Transverse colon (tissue), 4 donors: Measurements from ENCODE around the gene ANKRD2.

Source experiments
- CTCF ChIP-seq, 5 experiments: fragments of 200-600 bp in 3 of 5; fragments of 450-650 bp in 2 of 5; sonication (generic) in 3 of 5; IDR thresholded peaks; 1 replicate in 2 of 5; 2 replicates in 3 of 5; pipeline ENCODE4 v1.5.1; 2016 to 2017; ENCODE audit warnings: antibody characterized with exemption in 5 of 5, inconsistent platforms in 3 of 5, mild to moderate bottlenecking in 2 of 5, moderate library complexity in 1 of 5
- POLR2A ChIP-seq: fragments of 450-650 bp; IDR thresholded peaks from one replicate; pipeline ENCODE4 v1.6.1; 2016; ENCODE audit warnings: antibody characterized with exemption, mild to moderate bottlenecking, moderate library complexity
- POLR2AphosphoS5 ChIP-seq, 3 donors: sonication (generic); formaldehyde crosslinking; IDR thresholded peaks; one replicate each; pipeline ENCODE4 v1.6.1; 2016; ENCODE audit warnings: antibody characterized with exemption in 3 of 3

DNA sequence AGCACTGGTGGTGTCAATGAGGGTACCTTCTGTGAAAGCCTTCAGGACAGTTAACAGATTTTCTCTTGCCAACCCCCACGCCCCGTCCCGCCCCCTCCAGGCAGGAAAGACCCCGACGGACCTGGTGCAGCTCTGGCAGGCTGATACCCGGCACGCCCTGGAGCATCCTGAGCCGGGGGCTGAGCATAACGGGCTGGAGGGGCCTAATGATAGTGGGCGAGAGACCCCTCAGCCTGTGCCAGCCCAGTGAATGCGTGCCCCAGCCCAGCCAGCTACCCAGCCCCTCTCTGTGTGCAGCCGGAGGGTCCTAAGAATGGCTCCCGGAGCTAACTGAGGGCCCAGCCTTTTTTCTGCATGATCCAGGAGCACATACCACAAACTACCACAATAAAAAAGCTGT lies 10.9 kb downstream of the ANKRD2 start:
- TF ChIP-seq POLR2A (no peak), CTCF (IDR thresholded peaks at IDR 0.05) (no peak), POLR2AphosphoS5 (IDR thresholded peaks at IDR 0.05) (no peak)
